H1 (cell line): Measurements from ENCODE around the gene NPTN. TPM values are rescaled to one million over a fixed set of nuclear protein-coding genes. Genes with fewer than 3 reads are reported as not detected.

Experiments
- ATF3 ChIP-seq: IDR thresholded peaks from 2 replicates; pipeline ENCODE4 v1.6.1; 2011; ENCODE audit warnings: low read depth, mild to moderate bottlenecking, low read length; ENCODE audit not compliant: insufficient read depth
- JUN ChIP-seq: IDR thresholded peaks from 2 replicates; pipeline ENCODE4 v1.6.1; 2011; ENCODE audit warnings: low read depth, mild to moderate bottlenecking, improper control_type of control experiment, low read length
- TEAD4 ChIP-seq: IDR thresholded peaks from 2 replicates; pipeline ENCODE4 v1.6.1; 2012; ENCODE audit warnings: low read depth, low read length, inconsistent platforms, mixed read lengths
- polyA plus RNA-seq, 7 experiments: library from polyadenylated mRNA; depleted of rRNA in 3 of 7; stranded (reverse) in 5 of 7; unstranded in 2 of 7; fragments of >200 nt in 5 of 7; fragments of 200-250 nt in 2 of 7; gene quantifications; 1 replicate in 5 of 7; 2 replicates in 1 of 7; 4 replicates in 1 of 7; pipeline versions ENCODE4 v1.2.1 to v1.2.3, GENCODE V29; 2011 to 2013; ENCODE audit warnings: missing spikeins in 2 of 7, mixed read lengths in 2 of 7
- total RNA-seq: library from RNA; stranded (reverse); fragmentation: NEBNext Ultra II Directional; extraction: Animal tissue kit (Norgen Biotek cat#: 25700); gene quantifications from 2 replicates; pipeline ENCODE4 v1.2.1, GENCODE V29; 2021

NPTN gene
- total and polyA plus RNA-seq, 2 of the 8 experiments (the other 6 are each of a cell fraction or from before 2014, with no cell fraction given): 67.0 to 113 TPM

DNA sequence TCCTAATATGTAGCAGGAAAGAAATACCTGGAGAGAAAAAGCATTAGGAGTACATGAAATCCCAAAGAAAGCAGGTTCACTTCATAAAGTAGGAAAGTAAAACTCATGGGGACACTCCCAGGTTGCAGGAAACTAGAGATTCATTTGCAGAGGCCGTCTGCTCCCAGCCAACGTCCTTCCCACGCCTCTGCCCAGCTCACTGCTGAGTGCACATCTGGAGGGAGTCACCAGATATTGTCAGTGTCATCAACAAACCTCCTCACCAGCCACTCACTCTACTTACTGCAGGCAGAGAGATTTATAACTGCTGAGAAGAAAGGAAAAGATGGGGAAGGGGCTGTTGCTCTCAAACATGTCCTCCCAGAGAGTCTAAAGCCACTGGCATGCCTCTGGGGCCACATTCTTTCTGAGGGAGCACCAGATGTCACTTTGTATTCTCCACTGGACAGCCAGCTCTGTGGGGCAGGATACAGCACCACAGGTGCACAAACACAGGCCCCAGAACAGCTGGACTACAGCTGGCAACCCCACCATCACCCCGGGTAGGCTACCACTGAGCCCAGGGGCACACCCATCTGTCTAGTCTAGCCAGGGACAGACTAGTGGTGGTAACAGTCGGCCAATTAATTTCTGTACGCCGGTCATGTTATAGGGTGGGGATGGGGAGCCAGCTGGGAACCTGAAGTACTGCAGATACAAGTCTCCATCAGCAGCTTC is 64.5 kb downstream of the NPTN start (continued):
- TF ChIP-seq JUN (no peak), TEAD4 (no peak), ATF3 (no peak)
